Measurements from ENCODE around the gene NEIL3. TPM values are rescaled to one million over a fixed set of nuclear protein-coding genes. Genes with fewer than 3 reads are reported as not detected.
A peak's percentile ranks its signal among the peaks of the same experiment; 100 is the strongest.

The NEIL3 gene
- total RNA-seq, 1 donor from 2014 or later, result 6.6 TPM

- Mint-ChIP-seq H3K27me3 (no peaks in the 10 kb centered on the region), H3K4me3 (ENCODE audit: low read depth) (no peak overlapping the region), H3K36me3 (ENCODE audit: insufficient read depth) (peaks cover 1% of the 10 kb centered on the region), H3K9me3 (ENCODE audit: low read depth) (no peaks in the 10 kb centered on the region), H3K27ac (no peak overlapping the region), H3K4me1 (ENCODE audit: low read depth) (no peaks in the 10 kb centered on the region)
- no peak for DNase-seq (ENCODE audit: low spot score, unreplicated experiment)
- TF ChIP-seq CTCF (IDR thresholded peaks at IDR 0.05; ENCODE audit: unreplicated experiment), result peak; percentile 73
Observed at GRCh38 chr4:177339477-177340374, 30.1 kb downstream of the NEIL3 start.

GRCh38 chr4:177348348-177348747 is 38.7 kb downstream of the NEIL3 start:
- DNase-seq (ENCODE audit: low spot score, unreplicated experiment), result no peak
- peaks cover 9% of the 10 kb centered on the region for H3K36me3 Mint-ChIP-seq (ENCODE audit: insufficient read depth)
- no peak for TF ChIP-seq CTCF (IDR thresholded peaks at IDR 0.05; ENCODE audit: unreplicated experiment)
- H3K27ac Mint-ChIP-seq, result no peak overlapping the region
- no peaks in the 10 kb centered on the region for H3K27me3 Mint-ChIP-seq
- no peaks in the 10 kb centered on the region for H3K4me1 Mint-ChIP-seq (ENCODE audit: low read depth)
- no peak overlapping the region for H3K4me3 Mint-ChIP-seq (ENCODE audit: low read depth)
- no peaks in the 10 kb centered on the region for H3K9me3 Mint-ChIP-seq (ENCODE audit: low read depth)

DNA sequence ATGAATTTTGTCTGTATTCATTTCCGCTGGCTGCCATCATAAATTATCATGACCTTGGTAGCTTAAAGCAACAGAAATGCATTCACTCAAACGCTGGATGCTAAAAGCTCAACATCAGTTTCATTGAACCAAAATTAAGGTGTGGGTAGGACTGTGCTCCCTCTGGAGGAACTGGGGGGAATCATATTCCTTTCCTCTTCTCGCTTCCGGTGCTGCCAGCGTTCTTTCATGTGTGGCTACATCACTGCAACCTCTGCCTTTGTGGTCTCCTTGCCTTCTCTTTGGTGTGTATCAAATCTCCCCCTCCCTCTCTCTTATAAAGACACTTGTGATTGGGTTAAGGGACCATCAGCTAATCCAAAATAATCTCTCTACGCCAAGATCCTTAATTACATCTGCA is 39.5 kb downstream of the NEIL3 start:
- H3K4me1 Mint-ChIP-seq (ENCODE audit: low read depth), result no peaks in the 10 kb centered on the region
- no peaks in the 10 kb centered on the region for H3K27me3 Mint-ChIP-seq
- no peak overlapping the region for H3K4me3 Mint-ChIP-seq (ENCODE audit: low read depth)
- no peak overlapping the region for H3K27ac Mint-ChIP-seq
- DNase-seq (ENCODE audit: low spot score, unreplicated experiment), result no peak
- no peaks in the 10 kb centered on the region for H3K9me3 Mint-ChIP-seq (ENCODE audit: low read depth)
- no peak for TF ChIP-seq CTCF (IDR thresholded peaks at IDR 0.05; ENCODE audit: unreplicated experiment)
- H3K36me3 Mint-ChIP-seq (ENCODE audit: insufficient read depth), result peaks cover 10% of the 10 kb centered on the region

- Mint-ChIP-seq H3K27ac (no peak overlapping the region), H3K9me3 (ENCODE audit: low read depth) (no peaks in the 10 kb centered on the region), H3K36me3 (ENCODE audit: insufficient read depth) (peaks cover 8% of the 10 kb centered on the region), H3K4me1 (ENCODE audit: low read depth) (no peaks in the 10 kb centered on the region), H3K4me3 (ENCODE audit: low read depth) (no peak overlapping the region), H3K27me3 (no peaks in the 10 kb centered on the region)
- no peak for TF ChIP-seq CTCF (IDR thresholded peaks at IDR 0.05; ENCODE audit: unreplicated experiment)
- no peak for DNase-seq (ENCODE audit: low spot score, unreplicated experiment)
Observed at GRCh38 chr4:177351622-177352244, 42.1 kb downstream of the NEIL3 start.

DNA sequence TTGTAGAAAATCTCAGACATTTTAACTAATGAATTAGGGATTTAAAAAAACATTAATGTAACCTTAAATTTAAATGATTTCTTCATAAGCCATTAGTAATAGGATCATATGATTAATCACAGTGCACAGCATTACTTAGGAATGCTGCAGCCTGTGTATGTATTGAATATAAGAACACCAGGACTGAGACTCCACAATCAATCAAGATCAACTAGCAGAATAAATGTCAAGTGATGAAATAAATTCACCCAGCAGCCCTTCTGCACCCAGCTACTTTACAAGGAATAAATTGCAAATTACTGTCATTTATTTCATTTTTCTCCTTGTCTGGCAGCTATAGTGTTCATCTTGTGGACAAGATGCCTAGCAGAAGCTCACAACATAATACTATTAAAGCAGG is 46.5 kb downstream of the NEIL3 start:
- Mint-ChIP-seq H3K36me3 (ENCODE audit: insufficient read depth) (peaks cover 3% of the 10 kb centered on the region), H3K4me3 (ENCODE audit: low read depth) (no peak overlapping the region), H3K27ac (no peak overlapping the region), H3K27me3 (no peaks in the 10 kb centered on the region), H3K9me3 (ENCODE audit: low read depth) (no peaks in the 10 kb centered on the region), H3K4me1 (ENCODE audit: low read depth) (no peaks in the 10 kb centered on the region)
- no peak for TF ChIP-seq CTCF (IDR thresholded peaks at IDR 0.05; ENCODE audit: unreplicated experiment)
- no peak for DNase-seq (ENCODE audit: low spot score, unreplicated experiment)

Measured in progenitor cell of endocrine pancreas (in vitro differentiated cells).